ENCODE data around the gene S100PBP. TPM values are rescaled to one million over a fixed set of nuclear protein-coding genes. Genes with fewer than 3 reads are reported as not detected.

Gene S100PBP
- total and polyA plus RNA-seq, 9 of the 15 experiments (the other 6 are each of a cell fraction or from before 2014, with no cell fraction given): 22.9 to 60.2 (median 32.9) TPM

DNA sequence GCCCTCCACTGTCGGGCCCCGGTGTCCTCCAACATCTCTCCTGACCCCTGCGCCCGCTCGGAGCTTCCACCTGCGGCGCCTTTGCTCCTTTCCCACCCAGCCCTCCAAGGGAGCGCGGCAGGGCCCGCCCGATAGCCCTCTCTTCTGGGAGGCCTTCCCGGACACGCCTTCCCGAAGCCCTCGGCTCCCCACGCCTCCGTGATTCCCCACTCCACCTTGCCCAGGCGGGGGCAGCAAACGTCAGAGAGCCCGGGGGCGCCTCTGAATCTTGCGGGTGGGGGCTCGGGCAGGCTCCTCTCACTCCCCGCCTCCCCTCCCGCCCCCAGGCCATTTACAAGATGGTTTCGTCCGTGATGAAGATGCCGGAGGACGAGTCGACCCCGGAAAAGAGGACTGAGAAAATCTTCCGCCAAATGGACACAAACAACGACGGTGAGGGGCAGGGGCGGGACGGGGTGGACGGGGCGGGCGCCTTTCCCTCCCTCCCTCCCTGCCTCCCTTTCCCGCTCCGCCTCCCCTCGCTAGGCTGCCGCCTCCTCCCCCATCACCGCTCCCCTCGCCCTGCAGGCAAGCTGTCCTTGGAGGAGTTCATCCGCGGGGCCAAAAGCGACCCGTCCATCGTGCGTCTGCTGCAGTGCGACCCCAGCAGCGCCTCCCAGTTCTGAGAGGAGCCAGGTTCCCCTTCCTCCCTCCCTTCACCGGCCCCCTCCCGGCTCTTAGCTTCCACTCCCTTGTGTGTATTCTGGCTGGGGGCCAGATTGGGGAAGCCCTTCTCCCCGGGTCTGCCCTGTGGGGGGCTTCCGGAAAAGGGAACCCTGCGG lies 76.0 kb downstream of the S100PBP start (continued):
- TF ChIP-seq, protein P1, sequence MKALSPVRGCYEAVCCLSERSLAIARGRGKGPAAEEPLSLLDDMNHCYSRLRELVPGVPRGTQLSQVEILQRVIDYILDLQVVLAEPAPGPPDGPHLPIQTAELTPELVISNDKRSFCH (CRISPR knock-in tag; IDR thresholded peaks at IDR 0.05): no peak
- TF ChIP-seq, protein P1 (tag; IDR thresholded peaks at IDR 0.05): 0 out of 2 replicates have a peak, but pooled peaks have one; percentile 69
- TF ChIP-seq ATF1 (CRISPR knock-in tag; IDR thresholded peaks at IDR 0.05) (no peak), ATF1 (tag; IDR thresholded peaks at IDR 0.05) (peak; percentile 40; the same call in 1 of the 2 replicates), FOXK2 (conservative IDR thresholded peaks at IDR 0.05 in 1 of 2, IDR thresholded peaks at IDR 0.05 in 1 of 2; ENCODE audit: low read depth in 2 of 2) (0 out of 4 replicates have a peak, but pooled peaks of 1 of the 2 experiments have one; percentile 24), CXXC5 (CRISPR knock-in tag; IDR thresholded peaks at IDR 0.05) (peak; percentile 19; the same call in 1 of the 2 replicates), HNRNPLL (IDR thresholded peaks at IDR 0.05; ENCODE audit: low read depth, low read length, poor library complexity, severe bottlenecking) (no peak), MYC (IDR thresholded peaks at IDR 0.05; ENCODE audit: low read depth, low read length) (peak; percentile 47; the same call in 1 of the 2 replicates), MYC (CRISPR knock-in tag; IDR thresholded peaks at IDR 0.05; ENCODE audit: borderline replicate concordance, low read depth) (no peak), PCBP1 (IDR thresholded peaks at IDR 0.05; ENCODE audit: low read depth, low read length, poor library complexity, severe bottlenecking) (peak; percentile 90), GTF2F1 (IDR thresholded peaks at IDR 0.05; ENCODE audit: low read depth, low read length) (no peak), BCL6 (CRISPR knock-in tag; IDR thresholded peaks at IDR 0.05) (no peak), RBM15 (IDR thresholded peaks at IDR 0.05; ENCODE audit: insufficient read depth, low read length) (no peak), BDP1 (IDR thresholded peaks at IDR 0.05; ENCODE audit: insufficient read depth, insufficient read length) (no peak), GTF2A2 (tag; IDR thresholded peaks at IDR 0.05) (no peak)
- TF ChIP-seq, protein P2, sequence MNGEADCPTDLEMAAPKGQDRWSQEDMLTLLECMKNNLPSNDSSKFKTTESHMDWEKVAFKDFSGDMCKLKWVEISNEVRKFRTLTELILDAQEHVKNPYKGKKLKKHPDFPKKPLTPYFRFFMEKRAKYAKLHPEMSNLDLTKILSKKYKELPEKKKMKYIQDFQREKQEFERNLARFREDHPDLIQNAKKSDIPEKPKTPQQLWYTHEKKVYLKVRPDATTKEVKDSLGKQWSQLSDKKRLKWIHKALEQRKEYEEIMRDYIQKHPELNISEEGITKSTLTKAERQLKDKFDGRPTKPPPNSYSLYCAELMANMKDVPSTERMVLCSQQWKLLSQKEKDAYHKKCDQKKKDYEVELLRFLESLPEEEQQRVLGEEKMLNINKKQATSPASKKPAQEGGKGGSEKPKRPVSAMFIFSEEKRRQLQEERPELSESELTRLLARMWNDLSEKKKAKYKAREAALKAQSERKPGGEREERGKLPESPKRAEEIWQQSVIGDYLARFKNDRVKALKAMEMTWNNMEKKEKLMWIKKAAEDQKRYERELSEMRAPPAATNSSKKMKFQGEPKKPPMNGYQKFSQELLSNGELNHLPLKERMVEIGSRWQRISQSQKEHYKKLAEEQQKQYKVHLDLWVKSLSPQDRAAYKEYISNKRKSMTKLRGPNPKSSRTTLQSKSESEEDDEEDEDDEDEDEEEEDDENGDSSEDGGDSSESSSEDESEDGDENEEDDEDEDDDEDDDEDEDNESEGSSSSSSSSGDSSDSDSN (IDR thresholded peaks at IDR 0.05; ENCODE audit: borderline replicate concordance in 1 of 2, low read depth in 2 of 2, low read length in 2 of 2): peak; percentile 34 to 83; a peak in 2 of 4 replicates
- TF ChIP-seq, protein P3, sequence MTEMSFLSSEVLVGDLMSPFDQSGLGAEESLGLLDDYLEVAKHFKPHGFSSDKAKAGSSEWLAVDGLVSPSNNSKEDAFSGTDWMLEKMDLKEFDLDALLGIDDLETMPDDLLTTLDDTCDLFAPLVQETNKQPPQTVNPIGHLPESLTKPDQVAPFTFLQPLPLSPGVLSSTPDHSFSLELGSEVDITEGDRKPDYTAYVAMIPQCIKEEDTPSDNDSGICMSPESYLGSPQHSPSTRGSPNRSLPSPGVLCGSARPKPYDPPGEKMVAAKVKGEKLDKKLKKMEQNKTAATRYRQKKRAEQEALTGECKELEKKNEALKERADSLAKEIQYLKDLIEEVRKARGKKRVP (CRISPR knock-in tag; IDR thresholded peaks at IDR 0.05): 0 out of 2 replicates have a peak, but pooled peaks have one; percentile 15
- TF ChIP-seq, protein P4, sequence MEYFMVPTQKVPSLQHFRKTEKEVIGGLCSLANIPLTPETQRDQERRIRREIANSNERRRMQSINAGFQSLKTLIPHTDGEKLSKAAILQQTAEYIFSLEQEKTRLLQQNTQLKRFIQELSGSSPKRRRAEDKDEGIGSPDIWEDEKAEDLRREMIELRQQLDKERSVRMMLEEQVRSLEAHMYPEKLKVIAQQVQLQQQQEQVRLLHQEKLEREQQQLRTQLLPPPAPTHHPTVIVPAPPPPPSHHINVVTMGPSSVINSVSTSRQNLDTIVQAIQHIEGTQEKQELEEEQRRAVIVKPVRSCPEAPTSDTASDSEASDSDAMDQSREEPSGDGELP (CRISPR knock-in tag; IDR thresholded peaks at IDR 0.05; ENCODE audit: borderline replicate concordance): peak; percentile 22; the same call in 1 of the 2 replicates

All from K562 (cell line).